Keratinocyte (primary cell): Measurements from ENCODE around the gene C12orf42. TPM values are rescaled to one million over a fixed set of nuclear protein-coding genes. Genes with fewer than 3 reads are reported as not detected.

Source experiments
- DNase-seq: peaks from one replicate; pipeline ENCODE4 v3.0.0-alpha.2; 2011; ENCODE audit warnings: low read depth, missing footprints, low spot score
- FAIRE-seq: peaks from 2 replicates; lab custom pipeline; 2011; peaks lifted over from hg19 to GRCh38; lab: Jason Lieb, UNC
- H2AFZ ChIP-seq: 2 replicates; pipeline ENCODE4 v1.6.0; 2012; ENCODE audit warnings: low read length, control low read depth, inconsistent platforms; ENCODE audit not compliant: control insufficient read depth
- H3K27ac ChIP-seq: 2 replicates; pipeline ENCODE4 v1.5.1; 2011; ENCODE audit warnings: low read length; ENCODE audit not compliant: control insufficient read depth, insufficient read depth
- H3K27me3 ChIP-seq: 3 replicates; pipeline ENCODE4 v1.6.0; 2011; ENCODE audit warnings: low read length; ENCODE audit not compliant: control insufficient read depth, insufficient read depth; ENCODE audit errors: extremely low read depth
- H3K36me3 ChIP-seq, 2 experiments: 2 replicates in 1 of 2; 3 replicates in 1 of 2; pipeline ENCODE4 v1.5.1; 2011; ENCODE audit warnings: low read length in 2 of 2, mild to moderate bottlenecking in 1 of 2; ENCODE audit not compliant: control insufficient read depth in 2 of 2, insufficient read depth in 2 of 2; ENCODE audit errors: extremely low read depth in 1 of 2
- H3K4me1 ChIP-seq: 3 replicates; pipeline ENCODE4 v1.5.1; 2011; ENCODE audit warnings: low read length; ENCODE audit not compliant: control insufficient read depth, insufficient read depth; ENCODE audit errors: extremely low read depth
- H3K4me2 ChIP-seq: 3 replicates; pipeline ENCODE4 v1.6.0; 2011; ENCODE audit warnings: low read depth, low read length; ENCODE audit not compliant: control insufficient read depth, insufficient read depth; ENCODE audit errors: extremely low read depth
- H3K4me3 ChIP-seq, 3 experiments: fragments of 200-600 bp in 1 of 3; sonication (generic) in 1 of 3; 2 replicates in 2 of 3; 3 replicates in 1 of 3; pipeline ENCODE4 v1.5.1; 2011 to 2016; ENCODE audit warnings: low read length in 3 of 3, mild to moderate bottlenecking in 3 of 3, control low read depth in 2 of 3, inconsistent platforms in 1 of 3, low read depth in 1 of 3, mixed read lengths in 1 of 3, mixed run types in 1 of 3, moderate library complexity in 1 of 3; ENCODE audit not compliant: control insufficient read depth in 2 of 3, insufficient read depth in 2 of 3; ENCODE audit errors: extremely low read depth in 1 of 3
- H3K79me2 ChIP-seq: 2 replicates; pipeline ENCODE4 v1.6.0; 2012; ENCODE audit warnings: low read length; ENCODE audit not compliant: control insufficient read depth, insufficient read depth
- H3K9ac ChIP-seq: 3 replicates; pipeline ENCODE4 v1.6.0; 2011; ENCODE audit warnings: low read length; ENCODE audit not compliant: control insufficient read depth, insufficient read depth; ENCODE audit errors: extremely low read depth
- H3K9me1 ChIP-seq: 3 replicates; pipeline ENCODE4 v1.6.0; 2011; ENCODE audit warnings: low read length; ENCODE audit not compliant: control insufficient read depth, insufficient read depth; ENCODE audit errors: extremely low read depth
- H3K9me3 ChIP-seq: 2 replicates; pipeline ENCODE4 v1.5.1; 2012; ENCODE audit warnings: low read depth, low read length; ENCODE audit not compliant: control insufficient read depth
- H4K20me1 ChIP-seq: 3 replicates; pipeline ENCODE4 v1.6.0; 2011; ENCODE audit warnings: low read length; ENCODE audit not compliant: control insufficient read depth, insufficient read depth; ENCODE audit errors: extremely low read depth
- EZH2 ChIP-seq: IDR thresholded peaks from one replicate; pipeline ENCODE4 v1.6.1; 2012; ENCODE audit warnings: inconsistent platforms, mild to moderate bottlenecking, low read length, moderate library complexity
- dilution Hi-C: fragments of 300-500 bp; cut with MboI; formaldehyde crosslinking; loops from one replicate; pipeline ENCODE4 v1.7.0; 2020; ENCODE audit warnings: low sequenced_read_pairs; ENCODE audit not compliant: extremely low pct_ligation_motif_present
- polyA plus RNA-seq, 5 experiments: library from polyadenylated mRNA; depleted of rRNA in 3 of 5; stranded (reverse) in 3 of 5; stranded (forward) in 1 of 5; unstranded in 1 of 5; fragments of >200 nt; gene quantifications; 1 replicate in 1 of 5; 2 replicates in 3 of 5; 3 replicates in 1 of 5; pipeline versions ENCODE4 v1.2.1 to v1.2.3, GENCODE V29; 2011 to 2012; ENCODE audit warnings: missing spikeins in 2 of 5, low read depth in 1 of 5, low replicate concordance in 1 of 5
- TF ChIP-seq, protein P1 (sequence below), 3 experiments: IDR thresholded peaks in 1 of 3; conservative IDR thresholded peaks in 1 of 3; optimal IDR thresholded peaks in 1 of 3; 2 replicates in 2 of 3; 3 replicates in 1 of 3; pipeline versions ENCODE3 to v1.5.1; 2011; ENCODE audit warnings: low read length in 3 of 3, mild to moderate bottlenecking in 3 of 3, moderate library complexity in 2 of 3, control low read depth in 1 of 3, inconsistent platforms in 1 of 3; ENCODE audit not compliant: insufficient read depth in 2 of 3; ENCODE audit errors: extremely low read depth in 1 of 3

C12orf42 gene
- polyA plus RNA-seq, 1 donor (not counting 4 experiments of a cell fraction or from before 2014, with no cell fraction given): 0.08 TPM

DNA sequence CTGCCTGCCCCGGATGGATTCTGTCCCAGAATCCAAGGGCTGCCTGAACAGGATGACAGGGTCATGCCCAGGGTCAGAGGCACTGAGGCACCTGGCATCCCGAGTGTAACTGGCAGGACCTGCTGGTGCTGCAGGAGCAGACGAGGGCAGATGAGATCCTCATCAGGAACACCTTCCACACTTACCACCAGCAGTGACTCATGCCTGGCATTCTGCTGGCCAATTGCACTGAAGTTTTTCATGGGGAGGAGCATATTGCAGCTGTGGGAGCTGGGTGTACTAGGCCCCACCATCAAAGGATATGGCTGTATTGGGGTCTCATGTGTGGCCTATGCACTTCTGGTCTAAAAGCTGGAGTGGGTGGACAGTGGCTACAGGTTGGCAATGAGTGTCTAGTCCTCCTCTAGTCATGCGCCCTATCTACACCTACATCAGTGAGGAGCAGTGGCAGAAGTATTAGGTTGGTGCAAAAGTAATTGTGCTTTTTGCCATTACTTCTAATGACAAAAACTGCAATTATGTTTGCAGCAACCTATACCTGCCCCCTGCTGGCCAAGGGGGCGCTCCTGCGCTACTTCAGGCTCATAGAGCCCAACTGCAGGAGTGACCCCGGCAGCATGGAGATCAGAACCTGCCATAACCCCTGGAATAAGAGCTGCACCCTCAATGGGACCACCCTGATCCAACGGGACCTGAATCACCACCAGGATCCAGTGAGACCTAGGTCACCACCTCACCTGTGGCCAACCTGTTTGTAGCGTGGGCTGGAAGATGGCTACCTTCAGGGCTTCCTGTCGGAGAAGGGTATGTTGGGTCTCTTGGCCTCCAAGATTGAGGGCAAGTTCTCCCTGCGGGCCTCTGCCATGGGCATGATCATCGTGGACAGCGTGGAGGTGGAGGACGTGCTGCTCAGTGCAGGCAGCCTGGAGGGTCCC is 8.0 kb upstream of the C12orf42 start:
- TF ChIP-seq, protein P1, sequence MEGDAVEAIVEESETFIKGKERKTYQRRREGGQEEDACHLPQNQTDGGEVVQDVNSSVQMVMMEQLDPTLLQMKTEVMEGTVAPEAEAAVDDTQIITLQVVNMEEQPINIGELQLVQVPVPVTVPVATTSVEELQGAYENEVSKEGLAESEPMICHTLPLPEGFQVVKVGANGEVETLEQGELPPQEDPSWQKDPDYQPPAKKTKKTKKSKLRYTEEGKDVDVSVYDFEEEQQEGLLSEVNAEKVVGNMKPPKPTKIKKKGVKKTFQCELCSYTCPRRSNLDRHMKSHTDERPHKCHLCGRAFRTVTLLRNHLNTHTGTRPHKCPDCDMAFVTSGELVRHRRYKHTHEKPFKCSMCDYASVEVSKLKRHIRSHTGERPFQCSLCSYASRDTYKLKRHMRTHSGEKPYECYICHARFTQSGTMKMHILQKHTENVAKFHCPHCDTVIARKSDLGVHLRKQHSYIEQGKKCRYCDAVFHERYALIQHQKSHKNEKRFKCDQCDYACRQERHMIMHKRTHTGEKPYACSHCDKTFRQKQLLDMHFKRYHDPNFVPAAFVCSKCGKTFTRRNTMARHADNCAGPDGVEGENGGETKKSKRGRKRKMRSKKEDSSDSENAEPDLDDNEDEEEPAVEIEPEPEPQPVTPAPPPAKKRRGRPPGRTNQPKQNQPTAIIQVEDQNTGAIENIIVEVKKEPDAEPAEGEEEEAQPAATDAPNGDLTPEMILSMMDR (optimal IDR thresholded peaks at IDR 0.05 in 1 of 3, IDR thresholded peaks at IDR 0.05 in 1 of 3, conservative IDR thresholded peaks at IDR 0.05 in 1 of 3; ENCODE audit: extremely low read depth in 1 of 3, insufficient read depth in 2 of 3, low read length in 3 of 3): peak; percentile 34 to 38 (median 35)
- no peak for TF ChIP-seq EZH2
- Histone ChIP-seq H3K36me3 (no peaks in the 10 kb centered on the region), H3K9me1 (no peaks in the 10 kb centered on the region), H3K4me2 (no peak overlapping the region), H2AFZ (no peak overlapping the region), H3K4me3 (no peak overlapping the region), H3K4me1 (peaks cover 13% of the 10 kb centered on the region), H3K9ac (peak overlapping the region; percentile 49), H4K20me1 (no peaks in the 10 kb centered on the region), H3K27ac (peak overlapping the region; percentile 85), H3K9me3 (no peaks in the 10 kb centered on the region), H3K79me2 (no peaks in the 10 kb centered on the region), H3K27me3 (no peaks in the 10 kb centered on the region)
- dilution Hi-C loops: no loop called here
- no peak for FAIRE-seq
- DNase-seq: no peak

DNA sequence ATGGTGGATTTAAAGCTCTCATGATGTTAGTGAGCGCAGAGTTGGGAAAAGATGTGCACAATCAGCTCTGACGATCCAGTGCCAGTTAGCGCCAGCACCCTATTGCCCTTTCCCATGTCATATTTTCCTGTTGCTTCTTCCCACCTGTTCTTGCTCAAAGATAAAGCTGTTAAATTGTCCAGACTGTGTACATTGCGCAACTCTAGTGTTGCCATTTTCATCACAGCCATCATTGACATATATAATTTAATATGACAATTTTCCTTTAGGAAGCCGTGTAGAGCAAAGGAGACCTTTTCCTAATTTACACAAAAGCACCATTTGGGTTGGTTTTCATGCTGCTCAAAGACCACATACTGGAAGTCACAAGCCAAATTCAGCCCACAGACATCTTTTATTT is 5.7 kb upstream of the C12orf42 start:
- no peaks in the 10 kb centered on the region for H3K27me3 ChIP-seq
- no peaks in the 10 kb centered on the region for H3K9me3 ChIP-seq
- no peaks in the 10 kb centered on the region for H3K79me2 ChIP-seq
- no peaks in the 10 kb centered on the region for H3K9me1 ChIP-seq
- H3K27ac ChIP-seq: no peak overlapping the region
- H3K36me3 ChIP-seq: no peaks in the 10 kb centered on the region
- DNase-seq: no peak
- no peak overlapping the region for H3K4me2 ChIP-seq
- peaks cover 13% of the 10 kb centered on the region for H3K4me1 ChIP-seq
- no peak overlapping the region for H3K9ac ChIP-seq
- no peaks in the 10 kb centered on the region for H4K20me1 ChIP-seq
- H2AFZ ChIP-seq: no peak overlapping the region
- TF ChIP-seq EZH2: no peak
- TF ChIP-seq, protein P1 (optimal IDR thresholded peaks at IDR 0.05 in 1 of 3, IDR thresholded peaks at IDR 0.05 in 1 of 3, conservative IDR thresholded peaks at IDR 0.05 in 1 of 3; ENCODE audit: extremely low read depth in 1 of 3, insufficient read depth in 2 of 3, low read length in 3 of 3): no peak
- dilution Hi-C loops: no loop called here
- FAIRE-seq: no peak
- H3K4me3 ChIP-seq: no peak overlapping the region
